GM18498 (cell line): Measurements from ENCODE around the gene FYB1.
"Not testable (repeated sequence)": the region's sequence is repeated elsewhere in the genome, so short reads cannot be mapped to it uniquely, and the experiment has no call there.

Experiments
- ATAC-seq: cut with Tn5 transposase; IDR thresholded peaks from one replicate; pipeline ENCODE4 v1.9.1; 2021; ENCODE audit warnings: mild to moderate bottlenecking, moderate library complexity; ENCODE audit not compliant: unreplicated experiment

FYB1 gene

DNA sequence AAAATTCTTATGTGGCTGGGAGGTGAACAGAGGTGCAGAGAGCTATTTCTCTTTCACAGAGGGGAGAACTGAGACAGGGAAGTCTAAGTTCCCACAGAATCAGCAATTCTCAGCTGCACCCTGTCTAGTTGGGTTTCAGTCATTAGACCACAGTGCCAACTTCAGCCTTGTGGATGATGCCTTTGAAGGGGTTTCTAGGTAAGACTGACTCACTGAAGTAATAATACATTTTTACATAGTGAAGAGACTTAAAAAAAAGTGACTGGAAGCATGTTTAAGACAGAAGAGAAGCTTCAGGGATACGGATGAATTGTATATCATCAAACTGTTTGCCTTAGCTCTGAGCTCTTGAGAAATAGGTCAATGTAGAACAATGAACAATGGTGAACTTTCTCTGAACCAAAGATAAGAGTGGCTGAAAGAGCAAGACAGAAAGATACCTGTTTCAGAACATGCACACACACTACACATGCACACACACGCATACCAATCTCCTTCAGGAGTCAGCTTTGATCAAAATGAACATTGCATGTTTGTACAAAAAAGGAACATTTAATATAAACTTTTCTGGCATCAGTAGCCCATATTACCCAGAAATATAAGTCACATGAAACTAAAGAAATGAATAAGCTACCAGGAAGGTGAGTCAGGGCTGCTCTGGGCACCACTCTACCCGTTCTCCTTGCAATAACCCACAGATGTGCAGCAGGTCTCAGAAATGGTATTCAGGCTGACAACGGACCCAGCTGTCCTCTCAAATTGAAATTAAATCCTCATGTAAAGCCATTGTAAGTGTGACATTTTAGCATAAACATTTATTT lies 12.6 kb upstream of the FYB1 start:
- peak; percentile 76 for ATAC-seq

DNA sequence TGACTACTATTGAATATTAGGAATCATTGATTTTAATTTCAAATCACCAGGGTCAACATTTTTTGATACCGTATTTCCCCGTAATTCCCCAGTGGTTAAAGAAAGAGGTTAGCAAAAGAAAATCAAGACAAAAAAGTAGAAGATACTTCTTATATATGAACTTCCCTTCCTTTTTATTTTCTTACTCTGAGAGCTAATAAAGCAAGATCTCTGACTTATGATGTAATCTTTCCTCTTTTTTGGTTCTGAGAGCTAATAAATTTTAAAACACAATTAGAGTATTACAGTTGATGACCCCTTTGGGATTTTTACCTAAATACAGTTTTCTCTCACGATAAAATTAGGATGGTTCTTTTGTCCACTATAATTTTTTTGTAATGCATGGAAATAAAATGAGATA lies 9.2 kb upstream of the FYB1 start:
- no peak for ATAC-seq

DNA sequence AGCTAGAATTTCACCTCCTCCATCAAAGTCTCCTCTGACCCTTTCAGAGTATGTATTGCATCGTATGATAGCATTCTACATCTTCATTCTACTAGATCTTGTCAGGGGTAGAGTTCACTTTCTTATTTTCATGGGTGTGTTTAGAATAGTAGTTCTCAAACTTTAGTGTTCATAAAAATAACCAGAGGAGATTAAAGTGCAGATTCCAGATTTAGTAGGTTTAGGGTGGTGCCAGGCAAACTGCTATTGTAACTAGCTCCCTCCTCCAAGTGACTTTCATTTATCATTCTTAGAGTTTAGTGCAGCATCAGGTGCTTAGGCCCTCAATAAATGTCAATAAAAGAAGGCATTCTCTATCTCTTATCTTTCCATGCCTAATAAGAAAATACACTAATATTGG lies 7.2 kb upstream of the FYB1 start:
- no peak for ATAC-seq

DNA sequence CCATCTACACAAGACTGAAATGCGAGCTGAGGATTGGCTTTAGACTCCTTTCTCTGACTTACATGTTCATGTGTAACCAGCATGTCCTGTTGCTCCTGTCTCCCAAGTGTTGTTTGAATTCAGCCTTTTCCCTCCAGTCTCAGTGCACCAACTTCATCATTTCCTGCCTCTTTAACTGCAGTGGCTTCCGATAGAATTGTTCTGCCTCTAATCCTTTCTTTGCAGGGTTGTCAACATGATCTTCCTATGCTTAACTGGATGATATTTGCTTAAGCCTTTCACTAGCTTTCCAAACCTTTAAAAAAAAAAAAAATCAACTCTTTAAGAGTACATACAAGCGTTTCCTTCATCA lies 6.7 kb upstream of the FYB1 start:
- no peak for ATAC-seq

DNA sequence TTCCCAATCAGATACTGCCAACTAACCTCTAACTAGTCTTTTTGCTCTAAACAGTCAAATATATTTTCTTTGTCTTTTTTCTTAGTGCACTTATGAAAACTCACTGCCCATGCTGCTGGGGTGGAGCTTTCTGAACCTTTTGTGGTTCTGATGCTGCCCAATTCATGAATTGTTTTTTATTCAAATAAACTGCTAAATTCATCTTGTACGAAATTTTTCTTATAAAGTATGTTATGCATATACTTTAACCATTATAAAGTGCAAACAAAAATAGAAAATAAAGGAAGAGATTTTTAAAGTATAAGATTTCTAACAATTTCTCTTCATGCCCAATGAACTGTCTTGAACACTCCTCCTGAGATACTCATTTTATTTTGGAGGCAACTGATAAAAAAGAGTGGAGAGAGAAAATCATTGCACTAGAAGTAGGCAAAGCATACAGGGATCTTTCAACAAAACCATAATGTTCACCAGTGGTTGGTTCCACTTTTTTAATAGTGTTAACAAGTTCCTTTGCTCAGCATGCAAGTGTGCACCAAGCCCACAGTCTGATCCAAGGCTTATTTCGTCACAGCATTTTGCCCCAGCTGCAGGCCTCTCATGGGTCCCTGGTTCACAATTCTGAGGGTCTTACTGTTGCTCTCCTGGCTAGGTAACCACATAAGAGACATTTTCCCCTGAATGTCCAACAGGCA lies 6.2 kb upstream of the FYB1 start:
- no peak for ATAC-seq

DNA sequence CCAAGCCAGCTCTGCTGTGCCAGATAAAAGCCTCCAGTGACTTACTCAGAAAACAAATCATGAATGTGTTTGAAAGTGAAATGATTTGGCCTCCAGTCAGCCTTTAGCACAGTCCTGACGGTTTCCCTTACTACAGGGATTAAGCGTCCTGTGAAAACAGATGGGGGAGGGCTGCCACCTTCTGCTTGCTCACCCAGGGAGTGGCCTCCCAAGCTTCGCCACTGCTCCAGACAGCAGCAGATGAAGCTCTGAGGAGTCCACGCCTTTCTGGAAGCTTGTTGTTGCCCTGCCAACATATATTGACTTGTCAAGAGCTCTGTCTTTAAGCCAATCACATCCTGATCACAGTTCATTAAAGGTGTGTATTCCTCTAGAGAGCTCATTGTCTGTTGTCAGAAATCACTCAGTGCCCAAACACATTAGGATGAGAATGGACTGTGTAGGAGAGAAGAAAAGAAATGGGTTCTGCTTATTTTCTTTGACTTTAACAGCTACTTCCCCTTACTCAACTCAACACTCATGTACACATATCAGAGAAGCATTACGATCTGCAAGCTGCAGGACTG lies 4.9 kb upstream of the FYB1 start:
- ATAC-seq, result no peak

DNA sequence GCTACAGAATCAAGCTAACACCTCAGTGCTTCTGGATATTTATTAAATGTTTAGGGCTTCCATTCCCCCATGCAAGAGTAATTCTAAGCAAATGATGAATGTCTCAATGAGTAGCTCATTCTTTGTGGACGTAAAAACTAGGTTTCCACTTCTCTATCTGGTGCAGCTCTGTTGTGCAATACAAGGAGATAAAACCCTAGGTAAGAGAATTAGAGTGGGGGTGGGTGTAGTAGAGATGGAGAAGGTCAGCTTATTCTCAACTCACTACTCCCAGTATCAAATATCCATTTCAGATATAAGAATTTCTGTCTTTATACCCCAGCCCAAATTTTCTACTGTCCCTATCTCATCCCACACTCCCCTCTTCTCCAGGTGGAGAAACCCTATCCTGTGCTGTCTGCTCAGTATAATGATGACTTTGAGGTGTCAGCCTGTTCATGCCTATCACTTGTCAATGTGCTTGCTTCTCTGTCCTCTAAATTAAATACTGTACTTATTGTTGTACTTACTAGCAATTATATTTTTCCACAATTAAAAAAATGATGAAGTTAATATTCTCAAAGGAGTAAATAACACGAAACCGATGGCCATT lies 4.3 kb upstream of the FYB1 start:
- ATAC-seq, result no peak

DNA sequence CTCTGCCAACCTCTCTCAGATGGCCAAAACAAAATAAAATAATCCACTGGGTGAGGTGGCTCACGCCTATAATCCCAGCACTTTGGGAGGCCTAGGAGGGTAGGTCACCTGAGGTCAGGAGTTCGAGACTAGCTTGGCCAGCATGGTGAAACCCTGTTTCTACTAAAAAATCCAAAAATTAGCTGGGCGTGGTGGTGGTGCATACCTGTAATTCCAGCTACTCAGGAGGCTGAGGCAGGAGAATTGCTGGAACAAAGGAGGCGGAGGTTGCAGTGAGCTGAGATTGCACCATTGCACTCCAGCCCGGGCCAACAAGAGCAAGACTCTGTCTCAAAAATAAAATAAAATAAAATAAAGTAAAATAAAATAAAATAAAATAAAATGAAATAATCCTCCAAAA lies 2.3 kb upstream of the FYB1 start:
- ATAC-seq, result not testable (repeated sequence)

DNA sequence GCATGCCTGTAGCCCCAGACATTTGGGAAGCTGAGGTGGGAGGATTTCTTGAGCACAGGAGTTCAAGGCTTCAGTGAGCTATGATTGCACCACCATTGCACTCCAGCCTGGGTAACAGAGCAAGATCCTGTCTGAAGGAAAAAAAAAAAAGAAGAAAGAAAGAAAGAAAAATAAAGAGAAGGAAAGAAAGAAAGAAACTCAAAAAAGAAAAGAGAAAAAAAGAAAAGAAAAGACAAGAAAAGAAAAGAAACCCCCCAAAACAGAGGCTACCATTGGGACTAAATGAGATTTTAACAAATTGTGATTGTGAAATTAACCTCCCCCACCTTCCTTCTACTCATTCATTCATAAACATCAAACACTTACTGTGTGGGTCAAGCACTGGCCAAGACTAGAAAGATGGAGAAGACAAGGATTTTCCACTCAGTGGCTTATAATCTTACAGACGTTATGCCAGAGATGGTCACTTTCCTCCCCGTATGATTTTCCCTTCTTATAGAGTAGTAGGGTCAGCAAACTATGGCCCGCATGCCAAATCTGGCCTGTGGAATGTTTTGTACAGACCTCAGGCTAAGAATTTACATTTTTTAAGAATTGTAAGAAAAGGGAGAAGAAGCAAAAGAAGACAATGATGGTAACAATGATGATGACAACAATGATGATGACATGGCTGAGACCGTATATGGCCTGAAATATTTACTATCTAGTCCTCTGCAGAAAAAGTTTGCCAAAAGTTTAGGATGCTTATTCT lies 1.1 kb upstream of the FYB1 start:
- ATAC-seq, result no peak

DNA sequence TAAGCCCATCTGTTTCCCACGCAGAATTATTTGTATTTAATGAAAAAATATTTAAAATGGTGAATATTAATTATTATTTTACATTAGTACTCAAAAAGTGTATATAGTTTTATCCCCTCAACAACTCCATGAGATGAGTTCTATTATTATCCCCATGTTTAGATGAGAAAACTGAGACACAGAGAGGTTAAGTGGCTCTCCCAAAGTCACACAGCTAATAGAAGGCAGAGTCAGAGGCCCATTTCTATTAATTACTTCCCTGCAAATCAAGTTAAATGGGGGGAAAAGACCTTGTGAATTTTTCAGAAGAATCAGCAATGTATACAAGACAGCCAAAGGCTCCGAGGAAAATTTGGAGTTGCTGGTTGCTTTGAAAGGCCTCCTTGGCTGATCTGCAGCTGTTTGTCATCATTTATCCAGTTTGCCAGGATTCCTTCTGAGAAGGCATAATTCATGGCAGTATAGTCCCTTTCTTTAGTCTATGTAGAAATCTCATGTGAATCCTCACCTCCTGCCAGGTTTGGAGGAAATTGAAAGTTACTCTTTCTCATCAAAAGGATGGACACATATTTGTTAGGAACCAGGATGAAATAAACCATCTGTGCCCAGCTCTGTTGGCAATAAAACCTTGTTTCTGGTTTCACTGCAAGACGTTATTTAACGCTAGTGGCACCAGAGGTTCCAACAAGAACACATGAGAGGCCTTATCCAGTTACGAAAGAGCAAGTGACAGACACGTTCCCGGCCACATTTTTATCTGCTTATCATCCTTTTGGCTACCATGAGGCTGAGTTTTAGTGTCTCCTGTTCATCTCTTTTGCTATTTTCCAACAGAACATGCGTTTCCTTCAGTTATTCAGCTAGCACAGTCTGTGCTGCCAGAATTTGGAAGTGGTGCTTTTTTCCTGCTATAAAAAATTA lies 621 bp downstream of the FYB1 start:
- ATAC-seq, result no peak

DNA sequence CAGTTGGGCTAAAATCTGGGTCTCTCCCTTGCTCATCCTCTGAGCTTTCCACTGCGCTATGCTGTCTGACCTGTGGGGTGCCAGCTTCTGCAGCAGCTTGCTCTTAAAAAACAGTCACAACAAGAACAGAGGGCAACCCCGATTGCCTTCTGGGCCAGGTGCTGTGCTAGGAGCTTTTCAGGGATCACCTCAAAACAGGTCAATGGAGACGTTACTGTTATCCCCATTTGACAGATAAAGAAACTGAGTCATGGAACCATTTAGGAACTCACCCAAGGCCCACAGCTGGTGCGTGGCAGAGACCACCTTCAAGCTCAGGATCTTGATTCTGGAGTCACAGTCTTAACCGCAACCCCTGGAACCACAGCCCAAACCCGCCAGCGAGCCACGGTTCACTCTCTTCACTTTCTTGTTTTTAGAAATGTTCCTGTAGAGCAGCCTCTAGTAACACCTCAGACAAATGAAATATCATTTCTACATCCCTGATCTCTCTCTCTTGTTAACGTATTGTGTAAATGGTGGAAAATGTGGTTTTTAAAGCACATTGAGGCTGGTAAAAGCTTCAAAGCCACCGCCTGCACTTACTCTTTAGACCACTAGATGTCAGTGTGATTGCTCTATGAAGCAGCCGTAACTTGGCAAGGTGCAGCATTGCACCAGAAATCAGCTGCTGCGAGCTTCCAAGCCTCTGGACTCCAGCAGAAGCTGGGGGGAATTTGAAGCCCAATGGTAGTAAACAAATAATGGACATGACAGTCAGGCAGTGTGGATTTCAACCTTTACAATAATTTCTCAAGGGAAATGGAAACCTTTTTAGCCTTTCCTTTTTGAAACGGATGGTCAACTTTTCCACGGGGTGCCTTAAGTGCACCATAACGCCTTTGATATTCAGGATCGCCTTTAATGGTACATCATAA lies 1.7 kb downstream of the FYB1 start:
- peak; percentile 84 for ATAC-seq

DNA sequence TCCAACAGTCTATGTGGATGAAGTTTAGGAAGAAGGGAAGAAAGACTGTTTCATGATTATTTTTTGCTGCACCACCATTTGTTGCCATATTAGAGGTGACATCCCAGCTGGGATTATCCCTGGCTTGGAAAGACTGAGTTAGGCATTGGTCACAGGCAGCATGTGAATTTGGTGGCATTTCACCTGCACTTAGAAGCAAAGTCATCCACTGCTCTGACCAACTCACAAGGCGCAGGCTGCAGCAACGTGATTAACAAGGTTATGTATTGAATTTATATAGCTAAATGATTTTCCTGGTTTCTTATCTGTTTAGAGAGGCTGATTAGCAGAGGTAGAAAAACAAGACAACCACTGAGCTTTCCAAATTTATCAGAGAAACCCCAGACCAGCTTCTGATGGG lies 2.7 kb downstream of the FYB1 start:
- no peak for ATAC-seq

DNA sequence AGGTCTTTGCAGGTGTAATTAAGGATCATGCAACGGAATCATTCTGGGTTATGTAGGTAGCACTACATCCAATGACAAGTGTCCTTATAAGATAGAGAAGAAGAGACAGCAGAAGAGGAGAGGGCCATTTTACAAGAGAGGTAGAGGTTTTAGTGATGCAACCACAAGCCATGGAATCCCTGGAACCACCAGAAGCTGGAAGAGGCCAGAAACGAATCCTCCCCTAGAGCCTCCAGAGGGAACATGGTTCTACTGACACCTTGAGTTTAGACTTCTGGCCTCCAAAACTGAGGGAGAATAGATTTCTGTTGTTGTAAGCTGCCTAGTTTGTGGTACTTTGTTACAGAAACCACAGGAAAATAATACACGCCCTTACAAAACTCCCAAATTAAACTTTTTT lies 3.5 kb downstream of the FYB1 start:
- no peak for ATAC-seq

DNA sequence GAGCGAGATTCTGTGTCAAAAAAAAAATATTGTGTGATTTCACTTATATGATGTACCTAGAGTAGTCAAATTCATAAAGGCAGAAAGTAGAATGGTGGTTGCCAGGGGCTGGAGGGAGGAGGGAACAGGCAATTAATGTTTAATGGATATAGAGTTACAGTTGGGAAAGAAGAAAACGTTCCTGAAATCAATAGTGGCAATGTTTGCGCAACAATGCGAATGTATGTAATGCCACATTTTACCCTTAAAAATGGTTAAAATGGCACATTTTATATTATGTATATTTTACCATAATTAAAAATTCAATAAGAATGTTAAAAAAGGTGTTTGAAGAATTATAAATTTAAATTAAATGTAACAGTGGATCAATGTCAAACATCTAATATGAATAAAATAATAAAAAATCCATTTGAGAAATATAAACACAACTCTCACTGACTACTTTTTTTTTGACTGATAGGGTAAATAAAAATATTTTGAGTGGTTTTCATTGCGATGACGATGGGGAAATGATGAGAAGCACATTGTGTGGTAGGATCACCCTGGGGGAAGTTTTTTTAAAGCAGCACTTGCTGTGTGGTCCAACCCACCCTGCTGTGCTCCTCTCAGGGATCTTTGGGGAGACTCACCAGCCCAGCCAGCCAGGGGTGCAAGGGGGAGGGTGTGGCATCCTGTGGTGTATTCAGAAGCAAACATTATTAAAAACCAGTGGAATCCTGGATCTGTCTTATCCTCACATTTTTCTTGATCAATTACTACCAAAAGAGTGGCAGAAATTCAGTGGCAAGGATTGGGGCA lies 4.3 kb downstream of the FYB1 start:
- ATAC-seq, result no peak

DNA sequence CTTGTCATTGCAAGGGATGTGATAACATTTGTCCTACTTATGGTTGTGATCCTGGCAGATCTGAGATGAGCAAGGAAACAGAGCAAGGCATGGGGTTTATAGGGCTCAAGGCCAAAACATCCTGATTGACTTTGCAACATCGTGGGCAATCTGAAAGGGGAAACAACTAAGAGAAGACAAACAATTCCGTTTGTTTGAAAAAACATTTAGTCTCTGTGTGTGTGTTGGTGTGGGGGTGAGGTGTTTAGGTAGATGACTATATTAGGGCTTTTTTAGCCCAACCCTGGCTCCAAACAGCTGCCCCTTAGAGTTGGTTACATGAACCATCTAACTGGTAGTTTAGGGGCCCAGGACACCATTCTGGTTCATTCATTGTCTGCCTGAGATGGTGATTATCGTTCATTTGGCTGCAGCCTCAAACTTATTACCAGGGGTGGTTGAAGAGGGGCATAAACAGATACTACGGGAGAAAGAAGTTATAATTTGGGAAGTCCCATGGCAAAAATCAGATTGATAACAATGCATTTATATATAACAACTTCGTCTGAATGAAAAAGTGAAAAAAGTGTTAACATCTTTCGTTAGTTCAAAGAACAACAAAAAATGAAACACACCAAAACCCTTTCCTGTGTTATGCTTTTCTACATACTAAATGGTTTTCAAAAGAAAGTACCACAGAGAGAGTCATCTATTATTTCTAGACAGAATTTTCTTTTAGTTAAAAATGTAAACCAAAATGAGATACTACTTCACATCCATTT lies 5.7 kb downstream of the FYB1 start:
- ATAC-seq, result no peak

DNA sequence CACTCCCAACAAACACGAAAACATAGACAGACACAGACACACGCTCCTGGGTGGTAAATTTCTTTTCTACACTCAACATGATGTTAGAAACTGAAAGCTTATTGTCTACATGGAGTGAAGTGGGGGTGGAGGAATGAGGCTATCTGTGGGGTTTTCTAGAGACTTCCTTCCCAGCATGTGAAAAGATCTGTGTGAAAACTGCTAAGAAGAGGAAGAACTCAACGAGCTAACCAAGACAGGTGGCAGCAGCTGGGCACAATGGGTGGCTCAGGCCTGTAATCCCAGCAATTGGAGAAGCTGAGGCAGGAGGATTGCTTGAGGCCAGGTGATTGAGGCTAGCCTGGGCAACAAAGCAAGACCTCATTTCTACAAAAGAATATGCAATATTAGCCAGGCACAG lies 7.6 kb downstream of the FYB1 start:
- peak; percentile 40 for ATAC-seq

DNA sequence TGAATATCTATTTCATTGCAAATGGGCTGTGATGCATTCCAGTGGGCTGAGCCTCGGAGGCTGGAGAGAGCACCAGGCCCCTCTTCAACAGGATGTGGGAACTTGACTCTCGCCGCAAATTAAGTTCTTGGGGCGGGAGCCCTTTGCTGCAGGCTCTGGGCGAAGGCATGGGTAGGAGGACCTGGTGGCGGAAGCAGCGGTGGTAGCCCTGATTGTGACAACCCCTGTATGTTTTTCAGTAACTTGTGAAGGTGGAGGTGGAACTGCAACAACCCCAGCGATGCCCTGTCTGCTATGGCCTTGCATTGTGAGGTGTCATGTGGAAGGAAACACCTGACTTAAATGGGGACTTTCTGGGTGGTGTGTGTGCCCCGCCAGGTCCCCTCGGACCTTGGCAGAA lies 9.4 kb downstream of the FYB1 start:
- peak; percentile 52 for ATAC-seq

DNA sequence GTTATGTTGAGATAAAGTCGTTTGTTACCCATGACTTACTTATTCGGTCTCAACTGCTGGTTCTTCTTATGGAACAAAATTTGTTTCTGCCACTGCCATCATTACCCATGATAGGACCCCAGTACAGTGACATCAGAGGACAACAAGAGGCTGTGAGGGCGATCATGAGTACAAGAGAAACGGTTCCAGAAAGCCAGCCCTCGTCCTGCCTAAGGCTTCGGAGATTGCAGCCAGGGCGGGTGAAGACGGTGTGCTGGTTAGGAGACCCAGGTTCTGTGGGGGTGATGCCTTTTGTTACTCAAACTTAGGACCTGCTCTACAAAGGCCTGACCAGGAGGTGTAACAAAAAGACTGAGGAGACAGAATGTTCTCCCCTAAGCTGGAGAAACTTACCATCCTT lies 10.9 kb downstream of the FYB1 start:
- no peak for ATAC-seq
